T-helper 1 cell treated with Interleukin-12 subunit alpha and Interleukin-12 subunit beta and Interleukin-4 antibody, amounts not matched to agents 30 ng/mL and 1 ng/mL, for 36 hours (primary cell): ENCODE measurements around the gene SURF1. TPM values are rescaled to one million over a fixed set of nuclear protein-coding genes. Genes with fewer than 3 reads are reported as not detected.
"Not testable (repeated sequence)": the region's sequence is repeated elsewhere in the genome, so short reads cannot be mapped to it uniquely, and the experiment has no call there.

Source experiments
- intact Hi-C: fragments of 100-400 bp; cut with micrococcal nuclease; formaldehyde crosslinking; loops from one replicate; pipeline ENCODE4 v1.15.1; 2024
- total RNA-seq: library from RNA; stranded (reverse); gene quantifications from 2 replicates; pipeline ENCODE4 v1.2.3, GENCODE V29; 2022

SURF1 gene
- total RNA-seq, 1 donor from 2014 or later: 46.9 TPM

GRCh38 chr9:133347515-133347984, 8.7 kb downstream of the SURF1 start:
- intact Hi-C loops: loop anchor here (5.0 to 10.0 kb wide), 3 partner anchors 137 to 720 kb away; partner anchors contain the start of genes BRD3 and TSC1

- intact Hi-C loops: loop anchor here (5.0 to 10.0 kb wide), 3 partner anchors 139 to 721 kb away; partner anchors contain the start of genes BRD3 and TSC1
Observed at GRCh38 chr9:133346021-133346785, 10.1 kb downstream of the SURF1 start.

GRCh38 chr9:133345596-133345995, 10.7 kb downstream of the SURF1 start:
- intact Hi-C loops: loop anchor here (5.0 to 10.0 kb wide), 3 partner anchors 139 to 722 kb away; partner anchors contain the start of genes BRD3 and TSC1

- intact Hi-C loops: loop anchor here (5.0 to 10.0 kb wide), 3 partner anchors 140 to 722 kb away; partner anchors contain the start of genes BRD3 and TSC1
Observed at GRCh38 chr9:133344979-133345378, 11.3 kb downstream of the SURF1 start.

- intact Hi-C loops: loop anchor here (10.0 kb wide), 1 partner anchor 141 kb away; no protein-coding TSS in a partner anchor
Observed at GRCh38 chr9:133344071-133344470, 12.2 kb downstream of the SURF1 start.

GRCh38 chr9:133342570-133342969, 13.7 kb downstream of the SURF1 start:
- intact Hi-C loops: loop anchor here (10.0 kb wide), 1 partner anchor 142 kb away; no protein-coding TSS in a partner anchor

GRCh38 chr9:133342069-133342406, 14.2 kb downstream of the SURF1 start:
- intact Hi-C loops: loop anchor here (10.0 kb wide), 1 partner anchor 143 kb away; no protein-coding TSS in a partner anchor

- intact Hi-C loops: loop anchor here (10.0 kb wide), 1 partner anchor 143 kb away; no protein-coding TSS in a partner anchor
Observed at GRCh38 chr9:133341369-133342068, 14.8 kb downstream of the SURF1 start.

GRCh38 chr9:133340916-133341315, 15.4 kb downstream of the SURF1 start:
- intact Hi-C loops: loop anchor here (10.0 kb wide), 1 partner anchor 144 kb away; no protein-coding TSS in a partner anchor

- intact Hi-C loops: loop anchor here (10.0 kb wide), 1 partner anchor 145 kb away; no protein-coding TSS in a partner anchor
Observed at GRCh38 chr9:133340256-133340655, 16.0 kb downstream of the SURF1 start.

GRCh38 chr9:133339641-133340040, 16.6 kb downstream of the SURF1 start:
- intact Hi-C loops: loop anchor here (10.0 kb wide), 1 partner anchor 145 kb away; no protein-coding TSS in a partner anchor

- intact Hi-C loops: loop anchor here (1.0 kb wide), 7 partner anchors 12 to 150 kb away; partner anchors contain the start of genes CACFD1, MED22, REXO4 and RPL7A
Observed at GRCh38 chr9:133335924-133336811, 20.1 kb downstream of the SURF1 start, which contains the start of gene SURF6. SURF6 (minus strand) TSS chr9:133336188; CDS start chr9:133336132, 56 bp downstream.

GRCh38 chr9:133334888-133335287, 21.4 kb downstream of the SURF1 start:
- intact Hi-C loops: not testable (repeated sequence)

- intact Hi-C loops: no loop called here
Observed at GRCh38 chr9:133334161-133334560, 22.1 kb downstream of the SURF1 start.

GRCh38 chr9:133333566-133333965, 22.7 kb downstream of the SURF1 start:
- intact Hi-C loops: no loop called here

- intact Hi-C loops: no loop called here
Observed at GRCh38 chr9:133333011-133333410, 23.3 kb downstream of the SURF1 start.

- intact Hi-C loops: no loop called here
Observed at GRCh38 chr9:133332381-133332730, 23.9 kb downstream of the SURF1 start.

- intact Hi-C loops: no loop called here
Observed at GRCh38 chr9:133331641-133332380, 24.5 kb downstream of the SURF1 start.

GRCh38 chr9:133331221-133331620, 25.1 kb downstream of the SURF1 start:
- intact Hi-C loops: no loop called here
